ENCODE data around the gene RNF26.

The RNF26 gene

GRCh38 chr11:119336744-119337469 is 2.6 kb downstream of the RNF26 start:
- DNase-seq (ENCODE audit: low read depth in 2 of 2) = no peak

- no peak for DNase-seq (ENCODE audit: low read depth in 2 of 2)
Measured at GRCh38 chr11:119337581-119338317, 3.4 kb downstream of the RNF26 start.

- no peak for DNase-seq (ENCODE audit: low read depth in 2 of 2)
Measured at GRCh38 chr11:119338318-119338890, 4.1 kb downstream of the RNF26 start.

GRCh38 chr11:119338965-119339588 is 4.8 kb downstream of the RNF26 start:
- no peak for DNase-seq (ENCODE audit: low read depth in 2 of 2)

GRCh38 chr11:119339589-119340334 is 5.4 kb downstream of the RNF26 start:
- DNase-seq (ENCODE audit: low read depth in 2 of 2) = no peak

GRCh38 chr11:119340335-119341221 is 6.3 kb downstream of the RNF26 start, which contains the start of gene C1QTNF5:
Gene C1QTNF5 (minus strand): TSS chr11:119340883. CDS start chr11:119340397, 486 bp downstream.
- no peak for DNase-seq (ENCODE audit: low read depth in 2 of 2)

GRCh38 chr11:119341222-119342022 is 7.1 kb downstream of the RNF26 start:
- DNase-seq (ENCODE audit: low read depth in 2 of 2) = no peak

- DNase-seq (ENCODE audit: low read depth in 2 of 2) = no peak
Measured at GRCh38 chr11:119342023-119342300, 7.6 kb downstream of the RNF26 start.

- no peak for DNase-seq (ENCODE audit: low read depth in 2 of 2)
Measured at GRCh38 chr11:119342362-119343130, 8.2 kb downstream of the RNF26 start.

- DNase-seq (ENCODE audit: low read depth in 2 of 2) = no peak
Measured at GRCh38 chr11:119343726-119344125, 9.4 kb downstream of the RNF26 start.

GRCh38 chr11:119344291-119345010 is 10.1 kb downstream of the RNF26 start:
- DNase-seq (ENCODE audit: low read depth in 2 of 2) = no peak

- no peak for DNase-seq (ENCODE audit: low read depth in 2 of 2)
Measured at GRCh38 chr11:119345685-119346084, 11.4 kb downstream of the RNF26 start.

GRCh38 chr11:119346605-119347004 is 12.3 kb downstream of the RNF26 start, which contains the start of gene MFRP:
Gene MFRP (minus strand): TSS chr11:119346705. CDS start chr11:119346513, 192 bp downstream.
- no peak for DNase-seq (ENCODE audit: low read depth in 2 of 2)

- no peak for DNase-seq (ENCODE audit: low read depth in 2 of 2)
Measured at GRCh38 chr11:119347242-119347641, 12.9 kb downstream of the RNF26 start.

GRCh38 chr11:119347940-119348605 is 13.7 kb downstream of the RNF26 start:
- no peak for DNase-seq (ENCODE audit: low read depth in 2 of 2)

- DNase-seq (ENCODE audit: low read depth in 2 of 2) = no peak
Measured at GRCh38 chr11:119350302-119350701, 16.0 kb downstream of the RNF26 start.

- no peak for DNase-seq (ENCODE audit: low read depth in 2 of 2)
Measured at GRCh38 chr11:119351232-119351631, 16.9 kb downstream of the RNF26 start.

- no peak for DNase-seq (ENCODE audit: low read depth in 2 of 2)
Measured at GRCh38 chr11:119352857-119353260, 18.5 kb downstream of the RNF26 start.

Measured in stimulated activated CD8-positive, alpha-beta memory T cell treated with anti-CD3 and anti-CD28 coated beads, Interleukin-7, amount 100 ng/mL, for 1 hour (primary cell).